Heart right ventricle (tissue), 16 donors: Measurements from ENCODE around the gene MYO9A. TPM values are rescaled to one million over a fixed set of nuclear protein-coding genes. Genes with fewer than 3 reads are reported as not detected.

Experiments
- ATAC-seq, 8 donors: fragments of 200-7000 bp; cut with Tn5 transposase; one replicate each; pipeline ENCODE4 v1.9.1; 2020; ENCODE audit warnings: mild to moderate bottlenecking in 8 of 8, moderate library complexity in 8 of 8, moderate number of reproducible peaks in 1 of 8
- DNase-seq, 2 donors: peaks; one replicate each; pipeline ENCODE4 v3.0.0-alpha.2; 2020
- H3K27ac ChIP-seq, 10 donors: fragments of 200-600 bp; sonication (generic) in 2 of 10; one replicate each; pipeline versions ENCODE4 v1.5.0 to v1.8.0; 2020 to 2022; ENCODE audit warnings: mild to moderate bottlenecking in 3 of 10
- H3K27me3 ChIP-seq, 7 donors: fragments of 200-600 bp; one replicate each; pipeline ENCODE4 v1.8.0; 2021 to 2022; ENCODE audit warnings: mild to moderate bottlenecking in 2 of 7
- H3K36me3 ChIP-seq, 9 donors: fragments of 200-600 bp; sonication (generic) in 1 of 9; one replicate each; pipeline versions ENCODE4 v1.5.0 to v1.8.0; 2020 to 2022; ENCODE audit warnings: mild to moderate bottlenecking in 2 of 9
- H3K4me1 ChIP-seq, 9 donors: fragments of 200-600 bp; sonication (generic) in 1 of 9; one replicate each; pipeline versions ENCODE4 v1.5.0 to v1.8.0; 2020 to 2022; ENCODE audit warnings: mild to moderate bottlenecking in 4 of 9
- H3K4me3 ChIP-seq, 10 donors: fragments of 200-600 bp; sonication (generic) in 2 of 10; one replicate each; pipeline versions ENCODE4 v1.5.0 to v1.8.0; 2020 to 2022; ENCODE audit warnings: mild to moderate bottlenecking in 7 of 10, moderate library complexity in 2 of 10
- H3K9me3 ChIP-seq, 11 donors: fragments of 200-600 bp in 10 of 11; sonication (generic) in 2 of 11; one replicate each; pipeline versions ENCODE4 v1.5.0 to v1.8.0; 2013 to 2022; ENCODE audit warnings: mild to moderate bottlenecking in 2 of 11, control low read depth in 1 of 11, moderate library complexity in 1 of 11
- CTCF ChIP-seq, 9 donors: fragments of 200-600 bp; sonication (generic) in 2 of 9; IDR thresholded peaks; one replicate each; pipeline versions ENCODE4 v1.5.0 to v1.8.0; 2021 to 2022; ENCODE audit warnings: antibody characterized with exemption in 9 of 9, mild to moderate bottlenecking in 5 of 9, moderate library complexity in 1 of 9
- WGBS, 2 donors: extraction: QIAGEN DNeasy Blood & Tissue Kit; methylation state at CpG; one replicate each; pipeline ENCODE4 v1.1.7; 2013; ENCODE audit warnings: inconsistent platforms in 1 of 2; 5-methylcytosine and 5-hydroxymethylcytosine counted together
- intact Hi-C, 10 donors: fragments of 100-400 bp; cut with DNase I; formaldehyde crosslinking; loops; one replicate each; pipeline versions ENCODE4 v1.11.1 to v1.14.2; 2022
- polyA plus RNA-seq, 2 donors: library from polyadenylated mRNA; stranded (reverse); fragments of 200-250 nt; gene quantifications; one replicate each; pipeline ENCODE4 v1.2.3, GENCODE V29; 2013
- total RNA-seq, 10 donors: library from RNA; stranded (reverse); fragmentation: NEBNext Ultra II Directional in 3 of 10; extraction: Animal tissue kit (Norgen Biotek cat#: 25700) in 3 of 10; gene quantifications; one replicate each; pipeline versions ENCODE4 v1.2.1 to v1.2.4, GENCODE V29; 2021 to 2023
- donor health status: Arrhythmogenic right ventricular cardiomyopathy.
- donor health status: ischemic (EF 13 %, LVEDD 7.1; RV severe dilation, severe dysfunction).
- donor health status: healthy with polysubstance abuse.
- donor health status: DM: no; HTN: yes; CAD: no.
- donor health status: DM: no; HTN: no; CAD: no.
- donor health status: ischemic (EF 25% LVEDD 6.9; RV normal size, moderate dysfunction).
- donor health status: ischemic (EF 25% LVEDD 5.7; RV mildly dilated, moderate dysfunction).
- donor health status: healthy.
- donor health status: DM: yes; HTN: yes; CAD: no.
- donor health status: Ischemic cardiomyopathy.
- donor health status: ischemic (EF 35%, LVEDD 5.7; RV mildly dilated, moderate dysfunction).
- donor health status: nonischemic (EF 11% LVEDD 7.7; RV severe dilation, severe dysfunction).
- donor health status: DM: yes; HTN: yes; CAD: no.
- donor health status: PGD.
- donor health status: ischemic (EF 29% LVEDD 5.4; RV normal size, mild dysfunction).
- donor health status: nonischemic (EF 23%, LVEDD 6.1; RV moderate dilation, normal function).

MYO9A gene
- total and polyA plus RNA-seq, 12 donors, result 3.7 to 36.9 (median 28.7) TPM

- no peak for DNase-seq
- no peak for ATAC-seq
- Histone ChIP-seq H3K4me1 (peaks cover 0 to 15% (median 0%) of the 10 kb centered on the region in 9 donors), H3K9me3 (no peaks in the 10 kb centered on the region), H3K4me3 (no peak overlapping the region), H3K27me3 (no peaks in the 10 kb centered on the region), H3K36me3 (peaks cover 0 to 78% (median 19%) of the 10 kb centered on the region in 9 donors), H3K27ac (no peak overlapping the region)
- intact Hi-C loops, result no loop called here
- TF ChIP-seq CTCF (IDR thresholded peaks at IDR 0.05), result no peak
These were observed 228.6 kb downstream of the MYO9A start for GRCh38 chr15:71889385-71889784.

- WGBS, 2 donors, result 97 to 98% methylated on average over 1 of the region's 1 CpG
- peaks cover 0 to 15% (median 0%) of the 10 kb centered on the region in 9 donors for H3K4me1 ChIP-seq
- no peak overlapping the region for H3K27ac ChIP-seq
- no peaks in the 10 kb centered on the region for H3K9me3 ChIP-seq
- ATAC-seq (no peak), DNase-seq (no peak)
- intact Hi-C loops, result no loop called here
- H3K4me3 ChIP-seq, result no peak overlapping the region
- H3K36me3 ChIP-seq, result peaks cover 0 to 78% (median 19%) of the 10 kb centered on the region in 9 donors
- no peaks in the 10 kb centered on the region for H3K27me3 ChIP-seq
- TF ChIP-seq CTCF (IDR thresholded peaks at IDR 0.05), result no peak
These were observed 229.2 kb downstream of the MYO9A start for GRCh38 chr15:71888797-71889196.

GRCh38 chr15:71885390-71885789, 232.6 kb downstream of the MYO9A start:
- intact Hi-C loops, result no loop called here
- no peaks in the 10 kb centered on the region for H3K27me3 ChIP-seq
- H3K4me3 ChIP-seq, result no peak overlapping the region
- no peak for TF ChIP-seq CTCF (IDR thresholded peaks at IDR 0.05)
- H3K27ac ChIP-seq, result no peak overlapping the region
- 93 to 96% methylated on average over 6 of the region's 6 CpGs for WGBS, 2 donors
- no peak for DNase-seq
- peaks cover 0 to 3% (median 0%) of the 10 kb centered on the region in 9 donors for H3K4me1 ChIP-seq
- H3K36me3 ChIP-seq, result peaks cover 0 to 90% (median 8%) of the 10 kb centered on the region in 9 donors
- H3K9me3 ChIP-seq, result no peaks in the 10 kb centered on the region
- no peak for ATAC-seq

GRCh38 chr15:71883447-71883846, 234.5 kb downstream of the MYO9A start:
- Histone ChIP-seq H3K4me3 (no peak overlapping the region), H3K27ac (no peak overlapping the region), H3K4me1 (no peaks in the 10 kb centered on the region), H3K36me3 (peaks cover 0 to 100% (median 25%) of the 10 kb centered on the region in 9 donors), H3K9me3 (no peaks in the 10 kb centered on the region), H3K27me3 (no peaks in the 10 kb centered on the region)
- ATAC-seq (no peak), DNase-seq (no peak)
- intact Hi-C loops, result no loop called here
- 91 to 100% methylated on average over 1 of the region's 1 CpG for WGBS, 2 donors
- no peak for TF ChIP-seq CTCF (IDR thresholded peaks at IDR 0.05)
